Esophagus (tissue), 2 donors: ENCODE results near the gene FLAD1. TPM values are rescaled to one million over a fixed set of nuclear protein-coding genes. Genes with fewer than 3 reads are reported as not detected.

ENCODE experiments used
- H3K27ac ChIP-seq, 2 donors: one replicate each; pipeline ENCODE4 v1.5.1; 2013; ENCODE audit warnings: low read depth in 2 of 2, mild to moderate bottlenecking in 2 of 2, inconsistent platforms in 1 of 2, low read length in 1 of 2, moderate library complexity in 1 of 2
- H3K27me3 ChIP-seq, 2 donors: one replicate each; pipeline ENCODE4 v1.6.1; 2013; ENCODE audit warnings: low read length in 2 of 2, control low read depth in 1 of 2, mild to moderate bottlenecking in 1 of 2; ENCODE audit not compliant: insufficient read depth in 2 of 2, control insufficient read depth in 1 of 2
- H3K36me3 ChIP-seq, 2 donors: one replicate each; pipeline ENCODE4 v1.6.1; 2013; ENCODE audit warnings: low read length in 1 of 2; ENCODE audit not compliant: control insufficient read depth in 2 of 2, insufficient read depth in 2 of 2
- H3K4me1 ChIP-seq, 2 donors: one replicate each; pipeline ENCODE4 v1.6.1; 2013; ENCODE audit warnings: low read length in 1 of 2; ENCODE audit not compliant: control insufficient read depth in 2 of 2, insufficient read depth in 2 of 2
- H3K4me3 ChIP-seq, 2 donors: one replicate each; pipeline ENCODE4 v1.5.1; 2013; ENCODE audit warnings: low read length in 2 of 2, mild to moderate bottlenecking in 2 of 2, low read depth in 1 of 2, moderate library complexity in 1 of 2
- H3K9me3 ChIP-seq, 2 donors: one replicate each; pipeline ENCODE4 v1.6.1; 2013; ENCODE audit warnings: mild to moderate bottlenecking in 2 of 2, low read depth in 1 of 2, low read length in 1 of 2, moderate library complexity in 1 of 2; ENCODE audit not compliant: control insufficient read depth in 2 of 2, insufficient read depth in 1 of 2
- WGBS, 2 donors: extraction: QIAGEN DNeasy Blood & Tissue Kit; methylation state at CpG; one replicate each; pipeline ENCODE4 v1.1.7; 2013; 5-methylcytosine and 5-hydroxymethylcytosine counted together
- polyA plus RNA-seq, 2 donors: library from polyadenylated mRNA; stranded (reverse); fragments of 200-250 nt; gene quantifications; one replicate each; pipeline ENCODE4 v1.2.3, GENCODE V29; 2013
- donor health status: healthy with polysubstance abuse.
- donor health status: Bipolar disorder and iron deficiency.

Gene FLAD1
- polyA plus RNA-seq, 2 donors = 27.1 TPM

- H3K27ac ChIP-seq = peak overlapping the region; percentile 42 to 100
- H3K4me3 ChIP-seq = no peak overlapping the region
- H3K27me3 ChIP-seq = no peaks in the 10 kb centered on the region
- H3K36me3 ChIP-seq = peaks cover 0 to 2% of the 10 kb centered on the region in 2 donors
- WGBS, 2 donors = 64% methylated on average over 8 of the region's 8 CpGs
- peaks cover 8 to 20% of the 10 kb centered on the region in 2 donors for H3K4me1 ChIP-seq
- H3K9me3 ChIP-seq = no peaks in the 10 kb centered on the region
Observed at GRCh38 chr1:154940651-154941194, 42.4 kb upstream of the FLAD1 start.

GRCh38 chr1:154941333-154942013 lies 41.7 kb upstream of the FLAD1 start:
- Histone ChIP-seq H3K27me3 (no peaks in the 10 kb centered on the region), H3K4me1 (peaks cover 8 to 16% of the 10 kb centered on the region in 2 donors), H3K9me3 (no peaks in the 10 kb centered on the region), H3K36me3 (peaks cover 0 to 8% of the 10 kb centered on the region in 2 donors), H3K4me3 (no peak overlapping the region), H3K27ac (peak overlapping the region; percentile 29 to 80)
- WGBS, 2 donors = 66 to 75% methylated on average over 5 of the region's 5 CpGs

- 36 to 40% methylated on average over 6 of the region's 6 CpGs for WGBS, 2 donors
- no peaks in the 10 kb centered on the region for H3K27me3 ChIP-seq
- peak overlapping the region in 1 of 2 donors; percentile 18 for H3K27ac ChIP-seq
- no peaks in the 10 kb centered on the region for H3K9me3 ChIP-seq
- no peak overlapping the region for H3K4me3 ChIP-seq
- H3K4me1 ChIP-seq = peaks cover 8 to 13% of the 10 kb centered on the region in 2 donors
- peaks cover 4 to 24% of the 10 kb centered on the region in 2 donors for H3K36me3 ChIP-seq
Observed at GRCh38 chr1:154943649-154944400, 39.3 kb upstream of the FLAD1 start.

- Histone ChIP-seq H3K27me3 (no peaks in the 10 kb centered on the region), H3K4me3 (no peak overlapping the region), H3K36me3 (peaks cover 4 to 24% of the 10 kb centered on the region in 2 donors), H3K4me1 (peaks cover 8 to 13% of the 10 kb centered on the region in 2 donors), H3K27ac (peak overlapping the region in 1 of 2 donors; percentile 18), H3K9me3 (no peaks in the 10 kb centered on the region)
- 41 to 52% methylated on average over 9 of the region's 9 CpGs for WGBS, 2 donors
Observed at GRCh38 chr1:154944401-154945159, 38.6 kb upstream of the FLAD1 start.

GRCh38 chr1:154945160-154945961 lies 37.8 kb upstream of the FLAD1 start:
- Histone ChIP-seq H3K27me3 (no peaks in the 10 kb centered on the region), H3K27ac (no peak overlapping the region), H3K9me3 (no peaks in the 10 kb centered on the region), H3K4me3 (no peak overlapping the region), H3K4me1 (peaks cover 3 to 8% of the 10 kb centered on the region in 2 donors), H3K36me3 (peaks cover 4 to 26% of the 10 kb centered on the region in 2 donors)
- 81 to 84% methylated on average over 15 of the region's 15 CpGs for WGBS, 2 donors

- Histone ChIP-seq H3K36me3 (peaks cover 4 to 35% of the 10 kb centered on the region in 2 donors), H3K27me3 (no peaks in the 10 kb centered on the region), H3K4me3 (no peak overlapping the region), H3K27ac (no peak overlapping the region), H3K9me3 (no peaks in the 10 kb centered on the region), H3K4me1 (peaks cover 3 to 7% of the 10 kb centered on the region in 2 donors)
- WGBS, 2 donors = 79 to 82% methylated on average over 16 to 17 of the region's 17 CpGs
Observed at GRCh38 chr1:154945962-154946850, 36.9 kb upstream of the FLAD1 start.

GRCh38 chr1:154948079-154948478 lies 35.1 kb upstream of the FLAD1 start:
- Histone ChIP-seq H3K4me1 (peaks cover 0 to 2% of the 10 kb centered on the region in 2 donors), H3K9me3 (no peaks in the 10 kb centered on the region), H3K27me3 (no peaks in the 10 kb centered on the region), H3K36me3 (peaks cover 4 to 36% of the 10 kb centered on the region in 2 donors), H3K27ac (no peak overlapping the region), H3K4me3 (no peak overlapping the region)
- WGBS, 2 donors = 92 to 94% methylated on average over 11 of the region's 11 CpGs

GRCh38 chr1:154951901-154952657 lies 31.1 kb upstream of the FLAD1 start:
- Histone ChIP-seq H3K9me3 (no peaks in the 10 kb centered on the region), H3K27me3 (no peaks in the 10 kb centered on the region), H3K4me1 (peaks cover 5 to 10% of the 10 kb centered on the region in 2 donors), H3K27ac (peak overlapping the region in 1 of 2 donors; percentile 23), H3K4me3 (no peak overlapping the region), H3K36me3 (peaks cover 4 to 24% of the 10 kb centered on the region in 2 donors)
- 64 to 71% methylated on average over 15 of the region's 15 CpGs for WGBS, 2 donors
